Ovary (tissue), 9 donors: ENCODE results near the gene KMT2B. TPM values are rescaled to one million over a fixed set of nuclear protein-coding genes. Genes with fewer than 3 reads are reported as not detected.
"Not testable (repeated sequence)": the region's sequence is repeated elsewhere in the genome, so short reads cannot be mapped to it uniquely, and the experiment has no call there.

ENCODE experiments used
- DNase-seq, 5 donors: peaks; one replicate each; pipeline ENCODE4 v3.0.0-alpha.2; 2019 to 2020
- H3K27ac ChIP-seq, 2 donors: fragments of 200-600 bp; one replicate each; pipeline versions ENCODE4 v1.5.1 to v1.8.0; 2019 to 2022
- H3K27me3 ChIP-seq: fragments of 200-600 bp; one replicate; pipeline ENCODE4 v1.8.0; 2022
- H3K36me3 ChIP-seq: fragments of 200-600 bp; sonication (generic); one replicate; pipeline ENCODE4 v1.5.1; 2019
- H3K4me1 ChIP-seq: one replicate; pipeline ENCODE4 v1.8.1; 2013; ENCODE audit warnings: mild to moderate bottlenecking, moderate library complexity; ENCODE audit not compliant: insufficient read depth
- H3K4me3 ChIP-seq: fragments of 200-600 bp; sonication (generic); one replicate; pipeline ENCODE4 v1.5.1; 2017
- H3K9me3 ChIP-seq, 2 donors: fragments of 200-600 bp in 1 of 2; sonication (generic) in 1 of 2; one replicate each; pipeline versions ENCODE4 v1.5.1 to v1.8.1; 2013 to 2019; ENCODE audit warnings: mild to moderate bottlenecking in 1 of 2, moderate library complexity in 1 of 2
- EP300 ChIP-seq: sonication (generic); formaldehyde crosslinking; IDR thresholded peaks from one replicate; pipeline ENCODE4 v1.6.1; 2017; ENCODE audit warnings: antibody characterized with exemption
- POLR2A ChIP-seq: fragments of 450-650 bp; IDR thresholded peaks from one replicate; pipeline ENCODE4 v1.6.1; 2017; ENCODE audit warnings: antibody characterized with exemption, mild to moderate bottlenecking, moderate library complexity
- WGBS, 3 donors: extraction: QIAGEN DNeasy Blood & Tissue Kit in 1 of 3; methylation state at CpG; one replicate each; pipeline versions ENCODE4 v1.1.5 to v1.1.7; 2013 to 2017; 5-methylcytosine and 5-hydroxymethylcytosine counted together
- intact Hi-C, 4 donors: fragments of 100-400 bp; cut with DNase I; formaldehyde crosslinking; loops; one replicate each; pipeline versions ENCODE4 v1.11.0 to v1.15.1; 2022 to 2023
- polyA plus RNA-seq, 2 donors: library from polyadenylated mRNA; stranded (reverse); fragments of 200-250 nt in 1 of 2; fragments of 350-450 nt in 1 of 2; fragmentation: Illumina TruSeq in 1 of 2; extraction: RNeasy Lipid Tissue Mini Kit (QIAGEN cat#74804) in 1 of 2; gene quantifications; one replicate each; pipeline ENCODE4 v1.2.3, GENCODE V29; 2013 to 2014
- total RNA-seq, 7 donors: library from RNA; depleted of rRNA in 2 of 7; stranded (reverse); fragments of >200 nt in 2 of 7; fragmentation: NEBNext Ultra II Directional in 3 of 7; extraction: Animal tissue kit (Norgen Biotek cat#: 25700) in 3 of 7; gene quantifications; one replicate each; pipeline versions ENCODE4 v1.1.0 to v1.2.4, GENCODE V29; 2016 to 2023
- TF ChIP-seq, protein P1 (sequence below), 3 donors: fragments of 450-650 bp in 2 of 3; fragments of 200-600 bp in 1 of 3; IDR thresholded peaks; one replicate each; pipeline versions ENCODE4 v1.5.1 to v1.8.0; 2016 to 2022; ENCODE audit warnings: antibody characterized with exemption in 3 of 3, mild to moderate bottlenecking in 1 of 3
- donor health status: DM: no; HTN: no; CAD: no; lungs with moderate emphysema.
- donor health status: DM: no; HTN: no; CAD: no.
- donor health status: Bipolar disorder and iron deficiency.
- donor health status: DM: yes; HTN: yes; CAD: no.
- donor health status: DM: no; HTN: no; CAD: no.
- donor health status: DM: yes; HTN: yes; CAD: no.

Gene KMT2B
- total and polyA plus RNA-seq, 9 donors = 8.8 to 53.7 (median 34.1) TPM

DNA sequence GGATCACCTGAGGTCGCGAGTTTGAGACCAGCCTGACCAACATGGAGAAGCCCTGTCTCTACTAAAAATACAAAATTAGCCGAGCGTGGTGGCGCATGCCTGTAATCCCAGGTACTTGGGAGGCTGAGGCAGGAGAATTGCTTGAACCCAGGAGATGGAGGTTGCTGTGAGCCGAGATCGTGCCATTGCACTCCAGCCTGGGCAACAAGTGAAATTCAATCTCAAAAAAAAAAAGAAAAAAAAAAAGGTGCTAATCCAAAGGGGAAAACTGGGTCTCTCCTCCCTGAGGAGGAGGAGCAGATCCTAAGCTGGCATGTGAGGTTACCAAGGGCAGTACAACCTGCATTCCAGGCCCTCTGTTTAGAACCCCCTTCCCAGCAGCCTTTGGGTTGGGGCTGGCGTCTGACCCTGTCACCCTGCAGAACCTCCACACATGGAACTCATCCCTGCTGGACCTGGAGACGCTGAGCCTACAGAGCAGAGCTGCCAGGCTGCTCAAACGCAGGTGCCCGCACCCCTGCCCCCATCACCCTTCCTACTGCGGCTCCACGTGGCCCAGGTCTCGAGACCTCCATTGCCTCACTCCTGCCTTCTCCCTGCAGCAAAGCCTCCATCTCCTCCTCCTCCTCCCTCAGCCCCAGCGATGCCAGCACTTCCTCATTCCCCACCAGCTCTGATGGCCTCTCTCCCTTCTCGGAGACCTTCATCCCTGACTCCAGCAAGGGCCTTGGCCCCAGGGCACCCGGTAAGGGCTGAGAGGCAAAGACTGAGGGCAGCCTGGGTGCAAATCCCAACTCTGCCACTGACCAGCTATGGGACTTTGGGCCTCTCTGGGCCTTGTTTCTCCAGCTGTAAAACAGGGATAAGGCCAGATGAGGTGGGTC, 46.9 kb downstream of the KMT2B start:
- intact Hi-C loops = no loop called here
- Histone ChIP-seq H3K4me3 (no peak overlapping the region), H3K27me3 (no peaks in the 10 kb centered on the region), H3K9me3 (no peaks in the 10 kb centered on the region), H3K27ac (no peak overlapping the region), H3K4me1 (peaks cover 19% of the 10 kb centered on the region), H3K36me3 (no peaks in the 10 kb centered on the region)
- WGBS, 3 donors = 85 to 90% (median 90%) methylated on average over 17 of the region's 17 CpGs
- DNase-seq = peak in 1 of 5 donors; percentile 19
- TF ChIP-seq POLR2A (no peak), EP300 (no peak)
- TF ChIP-seq, protein P1, sequence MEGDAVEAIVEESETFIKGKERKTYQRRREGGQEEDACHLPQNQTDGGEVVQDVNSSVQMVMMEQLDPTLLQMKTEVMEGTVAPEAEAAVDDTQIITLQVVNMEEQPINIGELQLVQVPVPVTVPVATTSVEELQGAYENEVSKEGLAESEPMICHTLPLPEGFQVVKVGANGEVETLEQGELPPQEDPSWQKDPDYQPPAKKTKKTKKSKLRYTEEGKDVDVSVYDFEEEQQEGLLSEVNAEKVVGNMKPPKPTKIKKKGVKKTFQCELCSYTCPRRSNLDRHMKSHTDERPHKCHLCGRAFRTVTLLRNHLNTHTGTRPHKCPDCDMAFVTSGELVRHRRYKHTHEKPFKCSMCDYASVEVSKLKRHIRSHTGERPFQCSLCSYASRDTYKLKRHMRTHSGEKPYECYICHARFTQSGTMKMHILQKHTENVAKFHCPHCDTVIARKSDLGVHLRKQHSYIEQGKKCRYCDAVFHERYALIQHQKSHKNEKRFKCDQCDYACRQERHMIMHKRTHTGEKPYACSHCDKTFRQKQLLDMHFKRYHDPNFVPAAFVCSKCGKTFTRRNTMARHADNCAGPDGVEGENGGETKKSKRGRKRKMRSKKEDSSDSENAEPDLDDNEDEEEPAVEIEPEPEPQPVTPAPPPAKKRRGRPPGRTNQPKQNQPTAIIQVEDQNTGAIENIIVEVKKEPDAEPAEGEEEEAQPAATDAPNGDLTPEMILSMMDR (IDR thresholded peaks at IDR 0.05) = no peak

DNA sequence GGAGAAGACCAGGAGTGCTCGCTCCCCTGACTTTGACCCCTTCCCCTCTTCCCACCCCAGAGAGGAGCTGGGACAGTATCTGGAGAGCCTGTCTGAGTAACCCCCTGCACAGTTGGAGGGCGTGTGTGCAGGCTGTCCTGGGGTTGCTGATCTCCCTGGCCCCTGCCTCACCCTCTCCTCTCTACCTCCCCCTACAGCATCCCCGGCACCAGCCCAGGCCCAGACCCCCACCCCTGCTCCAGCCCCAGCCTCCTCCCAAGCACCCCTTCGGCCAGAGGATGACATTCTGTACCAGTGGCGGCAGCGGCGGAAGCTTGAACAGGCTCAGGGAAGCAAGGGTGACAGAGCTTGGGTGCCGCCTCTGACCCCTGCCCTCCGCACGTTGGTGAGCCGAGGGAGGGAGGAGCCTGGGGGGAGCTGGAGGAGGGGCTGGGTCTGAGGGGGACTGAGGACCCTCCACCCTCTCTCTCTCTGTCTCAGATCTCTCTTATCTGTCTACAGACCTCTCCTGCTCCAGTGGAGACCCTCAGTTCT, 48.8 kb downstream of the KMT2B start:
- Histone ChIP-seq H3K36me3 (no peaks in the 10 kb centered on the region), H3K4me3 (no peak overlapping the region), H3K9me3 (no peaks in the 10 kb centered on the region), H3K27ac (peak overlapping the region in 1 of 2 donors; percentile 76), H3K4me1 (peaks cover 19% of the 10 kb centered on the region), H3K27me3 (no peaks in the 10 kb centered on the region)
- TF ChIP-seq, protein P1 (IDR thresholded peaks at IDR 0.05) = no peak
- peak in 1 of 5 donors; percentile 39 for DNase-seq
- WGBS, 3 donors = 76 to 83% (median 80%) methylated on average over 11 of the region's 11 CpGs
- intact Hi-C loops = no loop called here

DNA sequence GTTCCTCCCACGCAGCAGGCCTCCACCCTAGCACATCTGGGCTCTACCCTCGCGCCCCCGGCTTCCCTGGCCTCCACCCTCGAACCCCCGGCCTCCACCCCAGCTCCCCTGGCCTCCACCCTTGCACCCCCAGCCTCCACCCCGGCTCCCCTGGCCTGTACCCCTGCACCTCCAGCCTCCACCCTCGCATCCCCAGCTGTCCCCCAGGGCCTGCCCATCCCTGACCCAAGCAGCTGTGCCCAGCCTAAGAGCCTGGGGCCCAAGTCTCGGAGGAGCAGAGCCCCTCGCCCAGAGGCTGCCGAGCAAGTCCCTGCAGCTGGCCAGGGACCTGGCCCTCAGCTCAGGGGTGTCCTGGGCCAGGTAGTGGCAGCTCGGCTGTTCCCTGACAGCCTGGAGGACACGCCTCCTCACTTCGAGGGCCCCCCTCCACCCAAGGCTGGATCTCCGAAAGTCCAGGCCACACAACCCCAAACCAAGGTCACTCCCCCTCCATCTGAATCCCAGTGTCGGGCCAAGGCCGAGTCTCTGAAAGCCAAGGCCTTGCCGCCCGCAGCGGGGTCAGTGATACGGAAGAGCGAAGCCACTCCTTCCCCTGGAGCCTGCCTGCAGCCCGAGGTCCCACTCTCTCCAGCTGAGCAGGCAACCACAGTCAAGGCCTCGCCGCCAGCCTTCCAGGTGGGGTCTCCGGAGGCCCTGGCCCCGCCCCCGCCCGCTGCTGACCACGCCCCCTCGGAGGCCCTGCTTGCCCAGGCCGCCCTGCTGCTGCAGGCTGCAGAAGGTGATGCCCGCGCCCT, 49.7 kb downstream of the KMT2B start:
- intact Hi-C loops = no loop called here
- peak overlapping the region in 1 of 2 donors; percentile 76 for H3K27ac ChIP-seq
- peaks cover 19% of the 10 kb centered on the region for H3K4me1 ChIP-seq
- TF ChIP-seq, protein P1 (IDR thresholded peaks at IDR 0.05) = no peak
- no peak for TF ChIP-seq EP300
- TF ChIP-seq POLR2A = no peak
- DNase-seq = peak; percentile 82 to 92 (median 90)
- 22 to 38% (median 33%) methylated on average over 24 to 34 of the region's 34 CpGs for WGBS, 3 donors
- H3K4me3 ChIP-seq = no peak overlapping the region
- H3K36me3 ChIP-seq = no peaks in the 10 kb centered on the region
- H3K27me3 ChIP-seq = no peaks in the 10 kb centered on the region
- no peaks in the 10 kb centered on the region for H3K9me3 ChIP-seq

DNA sequence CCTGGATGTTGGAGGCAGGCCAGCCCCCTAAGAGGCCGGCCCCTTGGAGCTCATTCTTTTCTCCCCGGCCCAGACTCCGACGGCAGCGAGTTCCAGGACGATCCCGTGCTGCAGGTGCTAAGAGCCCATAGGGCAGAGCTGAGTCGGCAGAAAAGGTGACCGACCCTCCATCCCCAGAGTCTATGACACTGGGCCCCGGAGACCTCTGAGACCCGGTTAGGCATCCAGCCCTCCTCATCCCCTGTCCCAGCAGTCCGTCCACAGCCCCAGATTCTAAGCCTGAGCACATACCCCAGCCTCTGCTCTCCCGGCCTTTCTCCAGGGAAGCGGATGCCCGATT, 50.2 kb downstream of the KMT2B start:
- Histone ChIP-seq H3K27ac (peak overlapping the region; percentile 24 to 76), H3K4me3 (no peak overlapping the region), H3K36me3 (no peaks in the 10 kb centered on the region), H3K4me1 (peaks cover 19% of the 10 kb centered on the region), H3K9me3 (no peaks in the 10 kb centered on the region), H3K27me3 (no peaks in the 10 kb centered on the region)
- TF ChIP-seq POLR2A = no peak
- 21 to 40% (median 23%) methylated on average over 15 of the region's 15 CpGs for WGBS, 3 donors
- no peak for DNase-seq
- intact Hi-C loops = no loop called here

DNA sequence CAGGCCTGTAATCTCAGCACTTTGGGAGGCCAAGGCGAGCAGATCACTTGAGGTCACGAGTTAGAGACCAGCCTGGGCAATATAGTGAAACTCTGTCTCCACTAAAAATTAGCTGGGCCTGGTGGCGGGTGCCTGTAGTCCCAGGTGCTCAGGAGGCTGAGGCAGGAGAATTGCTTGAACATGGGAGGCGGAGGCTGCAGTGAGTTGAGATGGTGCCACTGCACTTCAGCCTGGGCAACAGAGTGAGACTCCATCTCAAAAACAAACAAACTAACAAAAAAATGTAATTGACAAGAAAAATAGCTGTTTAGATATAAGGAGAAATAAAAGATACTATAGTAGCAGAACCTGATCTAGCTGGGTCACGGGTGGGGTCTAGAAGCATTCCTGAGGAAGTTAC, 54.6 kb downstream of the KMT2B start:
- WGBS, 3 donors = 92 to 96% (median 93%) methylated on average over 5 of the region's 5 CpGs
- intact Hi-C loops = not testable (repeated sequence)

More for the DNA sequence above, 54.6 kb downstream of the KMT2B start:
- DNase-seq, H3K4me3 ChIP-seq, H3K27me3 ChIP-seq, H3K27ac ChIP-seq, H3K9me3 ChIP-seq, H3K36me3 ChIP-seq: not testable (repeated sequence)
- H3K4me1 ChIP-seq = peaks cover 22% of the 10 kb centered on the region
